Ramos (cell line): ENCODE data around the gene ATP8B2.
"Not testable (repeated sequence)": the region's sequence is repeated elsewhere in the genome, so short reads cannot be mapped to it uniquely, and the experiment has no call there.

ENCODE experiments used
- in situ Hi-C: fragments of 300-500 bp; cut with MboI; formaldehyde crosslinking; loops from one replicate; pipeline ENCODE4 v1.14.3; 2022; ENCODE audit warnings: low sequenced_read_pairs; ENCODE audit not compliant: unreplicated experiment

ATP8B2 gene

GRCh38 chr1:154320882-154321608 is 4.3 kb upstream of the ATP8B2 start, which contains the start of gene AQP10:
TSS of gene AQP10 (plus strand) at chr1:154321093. CDS start at chr1:154321156, 63 bp downstream.
- in situ Hi-C loops: no loop called here

- in situ Hi-C loops: not testable (repeated sequence)
These were observed 3.8 kb upstream of the ATP8B2 start for GRCh38 chr1:154321609-154321934.

GRCh38 chr1:154323493-154323892 is 1.8 kb upstream of the ATP8B2 start:
- in situ Hi-C loops: no loop called here

GRCh38 chr1:154324241-154324640 is 1.1 kb upstream of the ATP8B2 start:
- in situ Hi-C loops: no loop called here

- in situ Hi-C loops: no loop called here
These were observed 539 bp downstream of the ATP8B2 start for GRCh38 chr1:154325583-154326545.

- in situ Hi-C loops: no loop called here
These were observed 1.5 kb downstream of the ATP8B2 start for GRCh38 chr1:154326546-154327465.

- in situ Hi-C loops: no loop called here
These were observed 2.4 kb downstream of the ATP8B2 start for GRCh38 chr1:154327466-154328317.

GRCh38 chr1:154328318-154329151 is 3.2 kb downstream of the ATP8B2 start:
- in situ Hi-C loops: no loop called here

- in situ Hi-C loops: no loop called here
These were observed 3.8 kb downstream of the ATP8B2 start for GRCh38 chr1:154329152-154329521.

- in situ Hi-C loops: no loop called here
These were observed 4.3 kb downstream of the ATP8B2 start for GRCh38 chr1:154329551-154330131.

GRCh38 chr1:154330669-154331068 is 5.3 kb downstream of the ATP8B2 start:
- in situ Hi-C loops: no loop called here

- in situ Hi-C loops: loop anchor here (5.0 kb wide), 1 partner anchor 147 kb away; no protein-coding TSS in a partner anchor
These were observed 9.0 kb downstream of the ATP8B2 start for GRCh38 chr1:154334079-154335024.

- in situ Hi-C loops: loop anchor here (5.0 kb wide), 1 partner anchor 148 kb away; no protein-coding TSS in a partner anchor
These were observed 9.8 kb downstream of the ATP8B2 start for GRCh38 chr1:154335025-154335714.

- in situ Hi-C loops: loop anchor here (5.0 kb wide), 1 partner anchor 150 kb away; no protein-coding TSS in a partner anchor
These were observed 12.0 kb downstream of the ATP8B2 start for GRCh38 chr1:154337253-154337894.

- in situ Hi-C loops: loop anchor here (5.0 kb wide), 1 partner anchor 152 kb away; no protein-coding TSS in a partner anchor
These were observed 13.6 kb downstream of the ATP8B2 start for GRCh38 chr1:154338875-154339274.

- in situ Hi-C loops: not testable (repeated sequence)
These were observed 16.0 kb downstream of the ATP8B2 start for GRCh38 chr1:154341366-154341765.
